NCI-H226 (cell line): ENCODE results near the gene RRH.
"Not testable (repeated sequence)": the region's sequence is repeated elsewhere in the genome, so short reads cannot be mapped to it uniquely, and the experiment has no call there.

ENCODE experiments used
- DNase-seq: peaks from one replicate; pipeline ENCODE4 v3.0.0-alpha.2; 2015

The RRH gene, protein sequence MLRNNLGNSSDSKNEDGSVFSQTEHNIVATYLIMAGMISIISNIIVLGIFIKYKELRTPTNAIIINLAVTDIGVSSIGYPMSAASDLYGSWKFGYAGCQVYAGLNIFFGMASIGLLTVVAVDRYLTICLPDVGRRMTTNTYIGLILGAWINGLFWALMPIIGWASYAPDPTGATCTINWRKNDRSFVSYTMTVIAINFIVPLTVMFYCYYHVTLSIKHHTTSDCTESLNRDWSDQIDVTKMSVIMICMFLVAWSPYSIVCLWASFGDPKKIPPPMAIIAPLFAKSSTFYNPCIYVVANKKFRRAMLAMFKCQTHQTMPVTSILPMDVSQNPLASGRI

DNA sequence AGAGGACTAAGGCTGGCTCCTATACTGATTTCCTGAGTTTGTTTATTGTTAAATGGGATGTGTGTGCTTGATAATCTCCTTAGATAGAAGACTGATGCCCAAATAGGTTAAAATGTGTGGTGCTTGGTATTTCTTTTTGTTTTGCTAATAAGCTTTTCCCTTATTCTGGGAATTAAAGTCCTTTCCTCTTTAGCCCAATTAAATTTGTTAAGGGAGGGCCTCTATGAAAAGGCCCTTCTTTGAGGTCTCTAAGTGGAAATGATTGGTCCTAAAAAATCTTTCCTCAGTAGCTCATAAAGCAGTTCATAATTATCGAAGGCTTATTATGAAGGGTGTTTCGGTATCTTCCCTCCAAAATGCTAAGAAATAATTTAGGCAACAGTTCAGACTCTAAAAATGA lies at the start of gene RRH:
TSS of gene RRH (plus strand) at position 301 of the 400 bp plus-strand sequence. CDS start at position 357, 56 bp downstream.
- DNase-seq, result no peak

DNA sequence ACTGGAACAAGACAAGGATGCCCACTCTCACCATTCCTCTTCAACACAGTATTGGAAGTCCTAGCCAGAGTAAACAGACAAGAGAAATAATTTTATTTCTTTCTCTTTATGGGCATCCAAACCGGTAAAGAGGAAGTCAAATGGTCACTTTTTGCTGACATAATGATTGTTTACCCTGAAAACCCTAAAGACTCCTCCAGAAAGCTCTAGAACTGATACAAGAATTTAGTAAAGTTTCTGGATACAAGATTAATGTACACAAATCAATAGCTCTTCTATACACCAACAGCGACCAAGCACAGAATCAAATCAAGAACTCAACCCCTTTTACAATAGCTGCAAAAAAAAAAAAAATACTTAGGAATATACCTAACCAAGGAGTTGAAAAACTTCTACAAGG lies 45.7 kb upstream of the RRH start:
- DNase-seq, result not testable (repeated sequence)

DNA sequence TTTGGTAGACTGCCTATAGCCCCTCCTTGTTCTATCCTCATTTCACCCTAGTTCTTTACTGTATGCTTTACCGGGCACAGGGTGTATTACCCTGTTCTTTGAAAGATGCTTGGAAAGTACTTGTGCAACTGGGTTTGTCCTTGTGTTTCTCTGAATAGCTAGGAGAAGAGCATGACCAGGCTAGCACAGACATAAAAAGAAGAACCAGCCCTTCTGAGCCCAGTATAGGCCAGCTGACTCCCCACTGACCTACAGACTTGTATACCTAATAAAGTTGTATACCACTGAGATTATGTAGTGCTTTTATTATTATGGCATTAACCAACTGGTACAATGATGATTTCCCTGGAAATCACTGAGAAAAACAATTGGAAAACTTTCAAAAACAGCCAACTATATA lies 40.9 kb upstream of the RRH start:
- no peak for DNase-seq

DNA sequence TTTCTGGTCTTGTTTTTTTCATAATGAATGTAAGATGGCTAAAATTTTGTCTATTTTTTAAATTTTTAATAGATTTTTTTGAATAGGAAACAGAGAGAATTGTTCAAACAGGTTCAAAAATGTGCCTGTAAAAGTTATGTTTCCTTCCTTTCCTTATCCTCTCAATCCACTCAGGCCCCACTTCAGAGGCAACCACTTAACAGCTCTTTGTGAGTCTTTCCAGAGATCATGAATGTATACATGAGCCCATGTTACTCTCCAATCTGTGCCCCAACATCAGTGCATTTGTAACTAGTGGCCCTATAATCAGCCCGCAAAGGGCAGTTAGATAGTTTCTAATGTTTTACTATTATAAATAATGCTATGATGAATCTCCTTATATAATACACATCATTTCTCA lies 40.0 kb upstream of the RRH start:
- no peak for DNase-seq

DNA sequence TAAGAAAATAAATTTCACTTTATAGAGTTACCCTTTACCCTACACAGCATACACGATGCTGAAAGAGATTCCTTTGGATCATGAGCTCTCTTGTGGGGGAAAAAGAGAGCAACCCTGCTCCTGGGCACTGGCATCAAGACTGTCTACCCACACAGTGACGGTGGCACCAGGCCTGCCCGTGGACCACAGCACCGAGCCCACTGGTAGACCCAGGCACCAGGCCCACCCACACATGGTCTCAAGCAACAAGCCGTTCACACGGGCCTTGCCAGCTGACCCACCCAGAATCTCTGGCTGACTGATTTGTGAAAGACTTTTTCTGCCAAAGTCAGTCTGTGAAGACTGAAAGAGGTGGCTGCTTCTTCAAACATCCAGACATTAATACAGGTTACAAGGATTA lies 32.7 kb upstream of the RRH start:
- no peak for DNase-seq

DNA sequence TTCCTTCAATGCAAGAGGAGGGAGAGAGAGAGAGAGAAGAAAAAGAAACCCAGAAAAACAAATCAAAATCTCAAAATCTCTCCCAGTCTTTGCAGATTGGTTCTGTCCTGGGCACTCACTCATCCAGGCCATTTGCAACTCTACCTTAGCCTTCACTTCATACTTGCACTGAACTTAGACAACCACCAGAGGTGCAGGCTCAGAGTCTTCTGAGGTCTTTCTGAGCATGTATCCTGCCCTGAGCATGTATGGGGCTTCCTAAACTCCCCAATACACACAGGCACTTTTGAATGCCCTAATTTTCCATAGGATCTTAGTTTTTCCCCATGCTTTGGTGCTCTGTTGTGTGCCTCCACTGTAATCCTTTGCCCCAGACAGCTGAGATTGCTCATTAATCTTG lies 28.9 kb upstream of the RRH start:
- DNase-seq, result no peak

DNA sequence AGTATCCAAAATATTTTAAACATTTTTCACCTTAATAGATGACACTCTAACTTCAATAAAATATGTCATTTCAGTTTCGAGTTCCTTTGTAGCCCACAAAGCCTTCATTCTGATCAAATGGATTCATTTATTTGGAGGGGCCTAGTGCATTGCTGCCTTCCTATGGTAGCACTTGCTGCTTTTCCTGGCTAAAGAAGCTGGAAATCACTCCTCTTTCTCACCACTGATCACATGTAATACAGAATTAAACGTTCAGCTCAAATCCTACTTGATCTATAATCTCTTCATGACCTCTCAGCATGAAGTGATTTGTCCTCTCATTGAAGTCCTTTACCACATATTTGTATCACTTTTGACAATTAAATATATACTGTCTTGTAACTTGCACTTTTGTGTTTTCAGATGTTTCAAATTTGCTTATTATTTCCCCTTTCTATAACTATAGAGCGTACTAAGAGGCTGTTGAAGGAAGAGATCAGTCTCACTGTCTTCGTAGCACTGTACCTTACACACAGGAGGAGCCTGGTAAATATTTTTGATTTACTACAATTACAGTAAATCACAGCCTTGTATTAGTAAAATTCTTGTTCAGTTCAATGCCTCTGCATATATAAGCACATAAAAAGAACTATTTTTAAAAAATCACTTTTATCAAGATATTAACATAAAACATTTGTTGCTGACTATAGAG lies 26.5 kb upstream of the RRH start:
- DNase-seq, result no peak

DNA sequence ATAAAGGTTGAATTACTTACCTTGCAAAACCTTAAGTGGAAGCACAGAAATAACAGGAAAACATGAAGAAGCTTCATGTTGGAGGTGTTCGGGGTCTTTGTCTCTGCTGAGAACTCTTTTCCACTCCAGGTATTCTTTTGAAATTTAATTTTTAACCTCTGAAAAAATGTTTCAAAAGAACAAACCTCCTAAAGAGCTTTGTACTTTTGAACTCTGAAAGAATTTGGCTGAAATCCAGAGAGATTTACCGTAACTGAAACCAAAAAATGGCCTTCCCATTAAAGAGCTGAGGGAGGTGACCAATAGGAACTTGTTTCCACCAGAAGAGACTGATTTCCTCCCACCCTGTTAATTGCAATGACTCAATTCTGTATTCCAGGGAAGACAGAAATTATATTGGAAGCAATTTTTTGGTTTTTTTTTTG lies 25.9 kb upstream of the RRH start, which contains the start of gene CFI:
TSS of gene CFI (minus strand) at position 105 of the 425 bp plus-strand sequence. CDS start at position 77, 28 bp downstream.
- DNase-seq, result peak; percentile 56

DNA sequence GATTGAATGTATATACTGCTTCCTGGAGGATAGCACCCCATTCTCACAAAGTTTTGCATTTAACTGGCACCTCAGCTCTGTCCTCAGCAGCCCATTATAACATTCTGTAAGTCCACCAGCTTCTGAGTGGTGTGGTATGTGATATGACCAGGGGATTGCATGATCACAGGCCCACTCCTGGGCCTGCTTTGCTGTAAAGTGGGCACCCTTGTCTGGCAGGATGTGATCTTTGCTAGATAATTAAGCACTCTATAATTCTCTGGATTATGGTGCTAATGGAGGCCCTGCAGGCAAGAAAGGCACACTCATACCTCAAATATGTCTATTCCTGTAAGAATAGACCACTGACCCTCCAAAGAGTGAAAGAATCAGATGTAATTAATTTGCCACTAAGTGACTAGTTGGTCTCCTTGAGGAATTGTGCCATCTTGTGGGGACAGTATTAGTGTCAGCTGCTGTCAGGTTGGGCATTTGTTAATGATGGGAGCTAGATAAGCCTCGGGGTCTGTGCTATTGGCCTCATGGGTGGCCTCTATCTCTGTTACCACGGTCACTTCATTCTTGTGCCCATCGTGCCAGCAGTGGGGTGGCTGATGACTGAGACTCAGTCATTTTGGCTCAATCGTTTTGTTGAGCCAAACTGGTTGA lies 23.7 kb upstream of the RRH start:
- peak; percentile 38 for DNase-seq

DNA sequence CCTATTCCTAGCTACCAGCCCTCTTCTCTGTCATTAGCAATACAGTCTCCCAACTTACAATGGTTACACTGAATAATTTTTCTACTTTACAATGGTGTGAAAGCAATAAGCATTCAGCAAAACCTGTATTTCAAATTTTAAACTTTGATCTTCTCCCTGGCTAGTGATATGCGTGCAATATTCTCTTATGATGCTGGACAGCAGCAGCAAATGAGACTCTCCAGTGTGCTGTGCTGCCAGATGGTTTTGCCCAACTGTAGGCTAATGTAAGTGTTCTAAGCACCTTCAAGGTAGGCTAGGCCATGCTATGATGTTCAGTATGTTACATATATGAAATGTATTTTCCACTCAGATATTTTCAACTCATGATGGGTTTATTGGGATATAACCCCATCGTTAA lies 18.1 kb upstream of the RRH start:
- no peak for DNase-seq

DNA sequence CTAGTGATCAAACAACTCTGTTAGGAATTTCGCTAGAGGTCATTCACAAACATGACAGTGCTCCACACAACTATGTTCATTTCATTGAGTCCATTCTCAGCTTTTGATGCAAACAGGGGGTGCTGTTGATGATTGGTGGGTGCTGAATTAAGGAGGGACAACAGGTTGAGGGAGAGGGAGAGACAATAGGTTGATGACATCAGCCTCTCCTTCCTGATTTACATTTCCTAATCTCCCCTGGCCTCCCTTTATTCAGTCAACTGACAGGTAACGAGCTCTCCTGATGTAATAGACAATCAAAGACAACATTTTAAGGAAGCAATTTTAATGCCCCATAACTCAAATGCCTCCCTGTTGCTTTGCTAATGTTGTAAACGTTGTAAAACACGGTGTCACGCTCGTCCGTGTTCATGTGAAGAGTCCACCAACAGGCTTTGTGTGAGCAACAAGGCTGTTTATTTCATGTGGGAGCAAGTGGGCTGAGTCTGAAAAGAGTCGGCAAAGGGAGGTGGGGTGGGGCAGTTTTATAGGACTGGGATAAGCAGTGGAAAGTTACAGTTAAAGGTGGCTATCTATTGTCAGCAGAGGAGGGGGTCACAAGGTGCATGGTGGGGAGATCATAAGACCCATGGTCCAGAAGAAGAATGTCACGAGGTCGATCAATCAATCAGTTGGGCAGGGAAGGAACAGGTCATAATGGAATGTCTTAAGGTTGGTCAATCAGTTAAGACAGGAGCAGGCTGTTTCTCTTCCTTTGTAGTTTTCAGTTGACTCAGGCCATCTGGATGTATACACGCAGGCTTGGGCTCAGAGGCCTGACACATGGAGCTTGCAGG lies 17.0 kb upstream of the RRH start:
- no peak for DNase-seq

DNA sequence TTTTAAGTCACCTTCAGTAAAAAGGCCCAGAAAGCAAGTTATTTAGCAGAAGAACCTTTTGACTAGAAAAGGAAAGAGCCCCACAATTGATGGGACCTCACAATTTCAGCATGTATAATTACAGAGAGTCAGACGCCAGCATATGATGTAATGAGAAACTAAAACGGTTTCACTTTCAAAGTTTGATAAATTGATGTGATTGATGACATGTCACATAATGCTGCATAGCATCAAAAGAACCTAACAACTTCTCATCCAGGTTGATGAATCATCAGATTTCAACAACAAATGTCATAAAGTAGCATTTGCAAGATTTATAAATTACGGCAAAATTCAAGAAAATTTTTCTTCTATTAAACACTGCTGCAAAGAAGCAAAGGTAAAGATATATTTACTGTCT lies 16.1 kb upstream of the RRH start:
- no peak for DNase-seq

DNA sequence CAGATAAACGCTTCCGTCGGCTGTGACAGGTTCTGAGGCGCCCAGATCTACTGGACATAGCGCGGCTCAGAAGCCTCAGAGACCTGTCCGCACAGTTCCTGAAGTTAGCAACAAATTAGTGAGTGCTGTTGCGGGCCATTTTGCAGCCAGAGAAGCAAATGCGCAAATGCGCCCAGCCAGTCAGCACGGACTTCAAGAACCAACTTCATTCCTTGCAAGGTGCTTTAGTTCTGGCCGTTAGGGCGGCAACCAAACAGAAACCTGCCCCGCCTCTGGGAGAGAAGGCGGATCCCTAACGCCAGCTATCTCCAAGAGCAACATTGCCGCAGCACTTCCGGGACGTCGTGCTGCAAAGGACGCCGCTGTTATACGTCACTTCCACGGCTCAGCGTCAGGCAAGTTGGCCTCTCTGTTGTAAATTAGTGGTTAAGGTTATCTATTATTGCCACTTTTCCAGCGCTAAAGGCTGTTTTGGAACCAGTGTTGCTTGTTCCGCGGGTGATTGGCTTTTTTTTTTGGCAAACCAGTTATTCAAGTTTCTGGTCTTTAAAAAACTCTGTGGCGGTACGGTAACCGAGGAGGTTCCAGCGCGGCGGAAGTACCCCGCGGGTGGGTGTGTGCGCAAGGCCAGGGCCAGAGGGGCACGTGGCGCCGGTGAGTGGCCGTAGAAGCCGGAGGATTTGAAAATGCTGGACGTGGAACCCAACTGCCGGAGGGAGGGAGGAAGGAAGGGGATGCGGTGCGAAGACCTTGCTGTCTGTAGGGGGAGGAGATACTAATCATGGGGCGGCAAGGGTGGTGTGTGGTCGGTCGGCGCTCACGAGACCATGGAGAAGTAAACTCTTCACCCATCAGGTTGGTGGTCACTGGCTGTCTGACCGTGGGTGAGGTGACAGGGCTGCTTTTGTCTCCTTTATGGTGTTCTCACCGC lies 12.4 kb upstream of the RRH start, which contains the start of gene GAR1:
TSS of gene GAR1 (plus strand) at position 612 of the 931 bp plus-strand sequence. CDS start 403 bp downstream, outside the sequence.
- DNase-seq, result peak; percentile 91

DNA sequence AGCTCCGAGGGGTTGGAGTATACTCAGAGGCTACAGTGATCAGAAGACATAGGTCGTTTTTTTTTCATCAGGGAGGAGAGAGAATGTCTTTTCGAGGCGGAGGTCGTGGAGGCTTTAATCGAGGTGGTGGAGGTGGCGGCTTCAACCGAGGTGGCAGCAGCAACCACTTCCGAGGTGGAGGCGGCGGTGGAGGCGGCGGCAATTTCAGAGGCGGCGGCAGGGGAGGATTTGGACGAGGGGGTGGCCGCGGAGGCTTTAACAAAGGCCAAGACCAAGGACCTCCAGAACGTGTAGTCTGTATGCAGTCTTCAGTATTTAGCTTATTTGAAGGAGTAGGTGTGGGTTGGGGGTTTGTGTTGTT lies 11.7 kb upstream of the RRH start:
- no peak for DNase-seq

DNA sequence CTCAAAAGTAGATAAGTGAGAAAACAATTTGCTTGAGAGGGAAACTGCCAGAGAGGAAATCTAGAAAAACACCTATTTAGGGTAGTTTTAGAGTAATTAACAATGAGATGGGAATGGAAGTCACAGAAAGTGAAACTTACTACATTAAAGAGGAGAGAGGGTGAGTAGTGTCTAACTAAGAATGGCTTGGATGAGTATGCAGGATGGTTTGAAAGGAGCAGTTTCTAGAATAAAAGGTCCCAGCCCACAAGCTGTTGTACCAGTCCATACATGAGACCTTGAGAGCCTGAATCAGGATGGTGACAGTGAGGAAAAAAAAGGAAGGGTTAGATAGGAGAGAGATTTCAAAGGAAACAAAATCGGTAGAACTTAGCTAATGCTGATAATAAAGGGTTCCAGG lies 10.9 kb upstream of the RRH start:
- DNase-seq, result no peak

DNA sequence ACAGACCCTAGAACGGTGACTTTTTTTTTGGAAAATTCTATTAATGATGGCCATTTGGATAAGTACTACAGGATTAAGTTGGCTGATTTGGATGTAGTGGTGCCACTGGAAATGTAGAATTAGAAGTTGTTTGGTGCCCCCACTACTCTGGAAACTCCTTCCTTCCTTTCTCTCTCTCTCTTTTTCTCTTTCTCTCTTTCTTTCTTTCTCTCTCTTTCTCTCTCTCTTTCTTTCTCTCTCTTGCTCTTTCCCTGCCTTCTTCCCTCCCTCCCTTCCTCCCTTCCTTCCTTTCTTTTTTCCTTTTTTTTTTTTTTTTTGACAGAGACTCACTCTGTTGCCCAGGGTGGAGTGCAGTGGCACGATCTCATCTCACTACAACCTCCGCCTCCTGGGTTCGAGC lies 9.5 kb upstream of the RRH start:
- no peak for DNase-seq

DNA sequence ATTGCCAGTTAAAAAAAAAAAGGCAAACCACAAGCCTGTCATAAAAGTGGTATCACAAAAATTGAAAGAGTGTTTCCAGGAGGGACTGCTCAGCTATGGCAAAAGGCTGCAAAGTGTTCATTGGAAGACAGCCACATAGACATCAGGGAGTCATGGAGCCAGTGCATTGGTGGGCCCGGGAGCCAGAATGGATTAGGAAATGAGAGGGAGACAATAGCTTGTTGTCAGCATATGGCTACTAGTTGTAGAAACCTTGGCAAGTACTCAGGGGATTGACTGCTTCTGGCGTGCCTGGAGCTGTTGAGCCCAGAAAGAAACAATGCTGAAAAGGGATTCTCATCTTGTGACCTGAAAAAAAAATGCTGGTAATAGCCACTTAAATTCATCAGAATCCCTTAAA lies 7.2 kb upstream of the RRH start:
- DNase-seq, result no peak

DNA sequence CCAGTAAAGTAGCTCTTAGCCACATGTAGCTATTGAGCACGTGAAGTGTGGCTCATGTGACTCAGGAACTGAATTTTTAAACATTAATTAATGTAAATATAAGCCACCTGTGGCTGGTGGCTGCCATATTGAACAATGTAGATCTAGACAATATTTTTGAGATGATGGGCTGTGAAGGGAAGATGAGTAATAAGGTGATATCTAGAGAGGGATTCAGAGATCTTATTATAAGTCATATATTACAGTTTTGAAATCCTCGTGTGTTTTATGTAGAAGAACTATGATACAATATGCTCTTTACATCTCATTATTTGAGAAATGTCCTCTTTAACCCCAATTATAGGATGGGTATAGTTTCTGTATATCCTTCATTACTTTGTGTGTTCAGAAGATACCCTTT lies 6.6 kb upstream of the RRH start:
- DNase-seq, result no peak

DNA sequence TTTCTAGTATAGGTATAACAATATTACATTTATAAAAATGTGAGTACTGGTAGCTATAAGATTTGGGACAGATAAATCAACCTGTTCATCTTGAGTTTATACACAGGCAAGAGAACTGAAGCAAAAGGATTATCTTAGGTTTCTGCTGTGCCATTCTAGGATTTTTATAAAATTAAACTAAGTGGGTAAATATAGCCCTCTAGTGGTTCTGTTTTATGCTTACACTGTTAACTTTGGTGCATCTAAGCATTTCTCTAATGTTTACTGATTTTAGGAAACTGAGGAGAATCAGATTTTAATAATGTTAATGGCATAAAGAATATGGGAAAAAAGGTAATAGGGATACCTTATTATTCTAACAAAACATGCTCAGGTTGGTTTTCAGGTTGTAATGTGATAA lies 1.1 kb upstream of the RRH start:
- no peak for DNase-seq

DNA sequence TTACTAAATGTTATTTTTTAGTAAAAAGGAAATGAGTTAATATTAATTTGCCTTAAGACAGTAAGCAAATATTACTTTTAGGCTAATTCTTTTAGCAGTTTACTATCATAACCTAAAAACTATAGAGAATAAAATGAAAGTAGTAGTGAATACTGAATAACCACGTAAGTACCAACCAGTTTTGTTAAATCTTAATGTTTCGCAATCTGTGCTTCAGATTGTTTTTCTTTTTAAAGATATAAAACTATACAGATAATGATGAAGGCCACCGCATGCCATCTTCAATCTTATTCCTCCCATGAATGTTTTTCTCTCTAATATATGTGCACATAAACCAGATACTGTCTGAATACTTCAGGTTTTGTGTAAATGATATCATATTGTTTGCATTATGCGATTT lies 6.0 kb downstream of the RRH start:
- DNase-seq, result no peak

DNA sequence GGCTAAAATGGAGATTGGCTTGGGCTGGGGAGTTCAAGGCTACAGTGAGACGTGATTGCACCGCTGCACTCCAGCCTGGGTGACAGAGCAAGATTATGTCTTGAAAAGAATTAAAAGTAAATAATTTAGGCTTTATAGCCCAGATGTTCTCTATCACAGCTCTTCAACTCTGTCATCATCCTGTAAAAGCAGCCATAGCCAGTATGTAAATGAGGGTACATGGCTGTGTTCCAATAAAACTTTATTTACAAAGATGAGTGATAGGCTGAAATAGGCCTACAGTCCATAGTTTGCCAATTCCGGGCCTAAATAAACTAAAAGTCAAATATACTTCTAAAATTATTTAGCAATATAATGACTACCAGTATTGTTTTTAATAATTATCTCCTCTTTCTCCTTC lies 9.2 kb downstream of the RRH start:
- no peak for DNase-seq
